ENCODE measurements around the gene PTPRU.
"Not testable (repeated sequence)": the region's sequence is repeated elsewhere in the genome, so short reads cannot be mapped to it uniquely, and the experiment has no call there.

PTPRU gene

GRCh38 chr1:29222260-29222659 is 14.1 kb upstream of the PTPRU start:
- not testable (repeated sequence) for DNase-seq (ENCODE audit: low read depth in 2 of 2)

DNA sequence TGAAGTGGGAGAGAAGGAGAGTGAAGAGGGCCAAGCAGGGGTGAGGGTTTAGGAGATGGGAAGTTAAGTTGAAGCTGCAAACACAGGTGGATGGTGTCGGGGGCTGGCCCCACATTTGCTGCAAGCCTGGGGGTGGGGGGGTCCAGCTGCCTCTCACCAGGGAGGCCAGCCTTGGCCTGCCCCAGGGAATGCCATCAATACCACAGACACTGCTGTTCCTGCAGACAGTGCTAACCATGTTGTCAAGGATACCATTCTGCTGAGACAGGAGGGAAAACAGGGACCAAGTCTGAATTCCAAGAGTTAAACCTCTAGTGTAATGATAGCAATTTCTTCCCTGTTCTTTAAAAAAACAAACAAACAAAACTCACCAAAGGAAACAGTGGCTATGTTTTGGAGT is 13.6 kb upstream of the PTPRU start:
- DNase-seq (ENCODE audit: low read depth in 2 of 2), result no peak

DNA sequence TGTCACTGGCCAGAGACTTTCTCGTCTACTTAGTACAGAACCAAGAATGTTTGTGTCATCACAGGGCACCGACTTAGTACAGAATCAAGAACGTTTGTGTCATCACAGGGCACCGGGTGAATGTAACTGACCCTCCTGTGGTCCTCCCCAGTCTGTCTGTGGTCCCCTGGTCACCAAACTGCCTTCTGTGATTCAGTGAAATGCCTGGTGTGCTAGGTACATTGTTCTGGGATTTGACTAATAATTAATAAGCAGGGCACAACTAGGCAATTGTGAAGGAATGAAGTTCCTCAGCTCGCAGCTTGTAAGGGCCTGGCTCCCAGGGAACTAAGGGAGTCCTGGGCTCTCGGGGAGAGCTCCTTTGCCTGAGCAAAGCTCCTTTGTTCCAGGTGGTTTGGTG is 12.8 kb upstream of the PTPRU start:
- no peak for DNase-seq (ENCODE audit: low read depth in 2 of 2)

GRCh38 chr1:29224356-29224837 is 11.9 kb upstream of the PTPRU start:
- DNase-seq (ENCODE audit: low read depth in 2 of 2), result no peak

DNA sequence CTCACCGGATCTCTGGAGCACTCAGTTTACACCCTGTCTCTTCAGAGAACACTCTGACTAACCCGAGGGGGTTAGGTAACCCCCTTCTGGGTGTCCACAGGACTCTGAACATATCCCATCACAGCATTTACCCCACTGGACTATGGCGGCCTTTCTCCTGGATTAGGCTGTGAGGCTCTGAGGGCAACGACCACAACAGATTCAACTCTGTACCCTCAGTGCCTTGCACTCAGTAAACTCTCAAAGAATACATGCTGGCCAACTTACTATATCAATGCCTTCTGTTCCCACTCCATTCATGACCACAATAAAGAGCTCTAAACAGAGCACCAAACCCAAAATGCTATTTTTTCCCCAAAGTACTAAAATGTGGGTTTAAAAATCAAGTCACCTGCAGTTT is 11.0 kb upstream of the PTPRU start:
- DNase-seq (ENCODE audit: low read depth in 2 of 2), result no peak

DNA sequence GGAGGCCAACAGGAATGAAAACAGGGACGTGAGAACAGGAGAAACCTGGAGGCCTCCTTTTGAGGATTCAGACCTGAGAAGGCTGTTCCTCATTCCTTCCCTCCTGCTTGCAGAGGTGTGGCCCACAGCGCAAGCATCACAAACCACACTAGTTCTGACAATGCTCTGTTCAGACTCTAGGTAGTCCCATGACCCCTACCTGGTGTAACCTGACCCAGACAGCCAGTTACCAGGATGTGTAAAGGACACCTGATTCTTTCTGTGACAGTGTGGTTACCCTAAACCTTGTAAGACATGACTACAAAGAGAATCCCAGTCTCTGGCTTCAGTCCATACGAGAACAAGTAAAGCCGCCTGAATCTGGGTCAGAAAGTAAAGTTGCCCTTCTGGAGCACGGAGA is 8.8 kb upstream of the PTPRU start:
- no peak for DNase-seq (ENCODE audit: low read depth in 2 of 2)

DNA sequence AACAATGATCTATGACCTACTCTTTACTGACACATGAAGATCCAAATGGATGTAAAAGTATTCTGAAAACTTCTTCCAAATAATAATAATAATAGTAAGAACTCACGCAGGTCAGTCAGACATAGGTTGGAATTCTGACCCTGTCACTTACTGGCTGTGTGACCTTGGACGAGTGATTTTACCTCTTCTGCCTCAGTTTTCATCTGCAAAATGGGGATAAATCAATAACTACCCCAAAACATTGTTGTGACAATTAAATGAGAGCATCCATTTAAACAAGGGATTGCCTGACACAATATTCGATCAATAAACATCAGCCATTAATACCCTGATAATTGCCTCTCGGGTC is 6.1 kb upstream of the PTPRU start:
- DNase-seq (ENCODE audit: low read depth in 2 of 2), result no peak

DNA sequence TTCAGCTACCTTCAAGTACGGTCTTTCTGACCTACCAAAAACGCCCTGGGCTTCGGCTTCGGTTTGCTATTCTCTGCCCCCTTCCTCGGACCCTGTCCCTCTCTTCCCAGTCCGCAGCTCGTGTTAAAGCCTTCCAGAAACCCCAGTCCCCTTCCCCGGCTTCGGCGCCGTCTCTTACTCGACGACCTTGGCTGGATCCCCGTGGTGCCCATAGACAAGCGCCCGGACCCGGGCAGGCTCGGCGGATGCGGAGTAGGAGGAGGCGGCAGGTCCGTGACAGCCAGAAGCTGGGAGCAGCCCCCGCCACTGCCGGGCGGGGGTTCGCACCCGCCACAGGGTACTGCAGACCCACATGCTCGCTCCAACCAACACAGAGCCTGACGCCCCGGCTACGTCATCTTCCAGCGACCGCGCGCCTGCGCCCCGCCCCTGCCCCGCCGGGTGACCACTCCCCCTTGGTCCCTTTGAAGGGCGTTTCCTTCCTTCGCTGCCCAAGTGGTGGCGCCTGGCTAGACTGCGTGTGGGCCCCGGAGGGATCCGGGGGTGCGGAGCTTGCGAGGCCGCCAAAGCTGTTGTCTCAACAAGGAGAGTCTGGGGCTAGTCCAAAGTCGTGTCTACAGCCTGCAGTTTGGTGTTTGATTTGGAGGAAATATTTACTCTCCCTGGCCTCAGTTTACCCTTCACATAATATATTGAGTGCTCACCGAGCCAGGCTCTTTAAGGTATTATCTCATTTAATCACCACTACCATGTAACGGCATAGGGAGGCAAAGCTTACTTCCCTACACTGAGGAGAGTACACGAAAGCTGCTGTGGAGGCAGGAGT is 5.6 kb upstream of the PTPRU start, which contains the start of gene MECR:
MECR (minus strand) TSS at position 382 of the 826 bp plus-strand sequence; CDS start at position 354, 28 bp downstream.
- peak; percentile 94 to 98 for DNase-seq (ENCODE audit: low read depth in 2 of 2)

GRCh38 chr1:29232387-29232786 is 3.9 kb upstream of the PTPRU start:
- DNase-seq (ENCODE audit: low read depth in 2 of 2), result no peak

GRCh38 chr1:29233693-29234092 is 2.6 kb upstream of the PTPRU start:
- DNase-seq (ENCODE audit: low read depth in 2 of 2), result no peak

DNA sequence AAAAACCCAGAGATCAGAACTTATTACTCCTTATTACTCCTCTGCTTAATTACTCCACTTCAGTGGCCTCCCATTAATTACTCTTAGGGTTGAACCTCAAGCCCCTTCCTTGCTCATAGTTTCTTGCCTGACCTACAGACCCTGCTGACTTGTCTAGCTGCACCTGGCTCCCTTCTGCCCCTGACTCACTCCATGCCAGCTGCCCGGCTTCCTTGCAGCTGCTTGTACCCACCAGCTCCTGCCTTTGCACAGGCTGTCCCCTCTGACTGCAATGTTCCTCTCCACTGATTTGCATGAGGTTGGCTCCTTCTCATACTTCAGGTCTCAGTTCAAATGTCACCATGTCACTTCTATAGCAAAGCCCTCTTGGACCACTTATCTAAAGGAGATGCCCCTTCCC is 1.9 kb upstream of the PTPRU start:
- DNase-seq (ENCODE audit: low read depth in 2 of 2), result no peak

- DNase-seq (ENCODE audit: low read depth in 2 of 2), result not testable (repeated sequence)
Measured at GRCh38 chr1:29234881-29235280, 1.4 kb upstream of the PTPRU start.

GRCh38 chr1:29236712-29237128 is 398 bp downstream of the PTPRU start:
- DNase-seq (ENCODE audit: low read depth in 2 of 2), result no peak

GRCh38 chr1:29237129-29237821 is 953 bp downstream of the PTPRU start:
- DNase-seq (ENCODE audit: low read depth in 2 of 2), result no peak

GRCh38 chr1:29237852-29238619 is 1.7 kb downstream of the PTPRU start:
- DNase-seq (ENCODE audit: low read depth in 2 of 2), result no peak

DNA sequence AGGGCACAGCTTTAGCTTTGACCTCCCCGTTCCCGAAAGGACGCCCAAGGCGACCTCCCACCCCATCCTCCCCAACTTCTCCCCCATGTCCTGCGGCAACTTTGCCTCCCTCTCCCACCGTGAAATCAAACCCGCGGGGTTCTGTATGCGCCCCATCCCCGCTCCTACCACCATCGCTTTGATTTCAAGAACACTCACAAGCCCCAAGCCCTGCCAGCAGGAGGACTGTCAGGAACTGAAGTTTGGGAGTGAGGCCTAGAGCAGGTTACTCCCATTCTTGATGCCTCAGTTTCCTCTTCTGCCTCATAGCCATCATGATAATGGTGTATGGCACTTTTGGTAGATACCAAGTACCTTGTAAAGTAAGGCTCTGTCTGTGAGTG is 2.3 kb downstream of the PTPRU start:
- no peak for DNase-seq (ENCODE audit: low read depth in 2 of 2)

DNA sequence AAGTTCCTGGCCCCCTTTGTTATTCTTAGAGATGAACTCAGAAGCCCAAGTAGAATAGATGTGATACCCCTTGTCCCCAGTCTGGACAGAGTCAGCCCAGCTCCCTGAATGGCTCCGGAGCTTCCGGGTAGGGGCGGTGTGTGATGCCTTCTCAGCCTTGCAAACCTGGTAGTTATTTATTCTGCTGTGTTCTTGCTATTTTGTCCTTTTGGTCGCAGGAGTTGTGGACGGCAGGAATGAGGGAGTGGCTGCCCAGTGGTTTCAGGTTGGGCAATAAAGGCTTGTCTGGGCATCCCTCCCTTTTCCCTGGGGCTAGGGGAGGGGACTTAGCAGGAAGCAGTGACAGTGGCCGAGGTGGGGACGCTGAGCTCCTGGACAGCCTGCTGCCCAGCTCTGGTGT is 2.8 kb downstream of the PTPRU start:
- DNase-seq (ENCODE audit: low read depth in 2 of 2), result no peak

DNA sequence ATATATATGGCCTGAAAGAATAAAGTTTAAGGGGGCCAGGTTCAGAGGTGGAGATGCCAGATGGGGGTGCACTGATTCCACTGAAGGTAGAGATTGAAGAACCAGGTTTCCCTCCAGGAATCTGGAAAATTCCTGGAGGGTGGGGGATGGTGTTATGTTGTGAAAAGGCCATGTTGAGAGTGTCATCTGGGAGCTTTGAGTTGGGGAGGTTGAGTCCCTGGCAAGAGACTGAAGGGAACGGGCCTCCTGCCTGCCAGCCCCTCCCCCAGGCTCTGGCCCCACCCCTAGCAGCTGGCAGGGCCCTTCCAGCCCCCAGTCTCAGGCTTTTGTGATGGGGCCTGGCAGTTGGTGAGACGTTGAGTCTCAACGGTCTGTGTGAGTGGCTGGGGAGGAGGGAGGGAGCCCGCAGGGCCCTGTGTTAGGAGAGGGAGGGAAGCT is 4.1 kb downstream of the PTPRU start:
- DNase-seq (ENCODE audit: low read depth in 2 of 2), result no peak

- no peak for DNase-seq (ENCODE audit: low read depth in 2 of 2)
Measured at GRCh38 chr1:29240986-29241385, 4.7 kb downstream of the PTPRU start.

DNA sequence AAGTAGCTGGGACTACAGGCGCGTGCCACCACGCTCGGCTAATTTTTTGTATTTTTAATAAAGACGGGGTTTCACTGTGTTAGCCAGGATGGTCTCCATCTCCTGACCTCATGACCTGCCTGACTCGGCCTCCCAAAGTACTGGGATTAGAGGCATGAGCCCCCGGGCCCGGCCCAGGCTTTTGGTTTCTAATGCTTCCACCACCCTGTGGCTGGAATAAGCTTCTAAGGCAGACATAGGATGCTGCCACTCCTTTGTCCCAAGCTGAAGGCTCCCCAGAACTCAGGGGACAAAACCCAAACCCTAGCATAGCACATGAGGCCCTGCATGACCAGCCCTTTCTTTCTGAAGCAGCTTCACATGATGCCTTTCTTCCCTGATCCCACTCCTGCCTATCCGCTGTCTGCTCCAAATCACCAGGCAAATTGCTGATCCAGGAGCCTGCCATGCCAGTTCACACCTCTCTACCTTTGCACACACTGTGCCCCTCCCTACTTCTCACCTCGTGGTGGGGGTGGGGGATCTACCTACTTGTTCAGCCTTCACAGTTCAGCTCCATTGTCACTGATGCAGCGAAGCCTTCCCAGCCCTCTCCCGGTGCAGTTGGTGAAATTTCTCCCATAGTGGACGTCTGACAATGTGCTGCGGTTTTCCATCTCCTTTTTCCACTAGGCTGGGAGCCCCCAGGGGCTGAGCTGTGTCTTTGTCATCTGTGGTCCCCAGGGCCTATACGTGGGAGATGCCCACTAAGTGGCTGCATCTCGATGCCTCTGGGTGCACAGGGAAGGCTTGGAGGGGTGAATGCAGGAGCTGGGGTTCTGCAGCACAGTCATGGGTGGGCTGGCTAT is 6.9 kb downstream of the PTPRU start:
- DNase-seq (ENCODE audit: low read depth in 2 of 2), result no peak

DNA sequence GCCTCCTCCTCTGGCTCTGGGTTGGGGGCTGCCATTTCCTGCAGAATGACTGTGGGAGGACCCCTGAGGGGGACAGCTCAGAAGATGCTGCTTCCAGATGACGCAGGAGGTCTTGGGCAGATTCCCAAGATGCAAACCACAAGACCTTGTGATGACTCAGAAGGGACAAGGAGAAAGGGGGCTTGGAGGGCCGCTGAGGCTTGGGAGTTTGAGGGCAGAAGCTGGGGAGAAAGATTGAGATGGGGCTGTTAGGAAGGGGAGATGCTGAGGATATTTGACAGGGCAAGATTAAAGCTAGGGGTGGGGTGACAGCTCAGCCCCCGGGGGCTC is 7.5 kb downstream of the PTPRU start:
- DNase-seq (ENCODE audit: low read depth in 2 of 2), result no peak

DNA sequence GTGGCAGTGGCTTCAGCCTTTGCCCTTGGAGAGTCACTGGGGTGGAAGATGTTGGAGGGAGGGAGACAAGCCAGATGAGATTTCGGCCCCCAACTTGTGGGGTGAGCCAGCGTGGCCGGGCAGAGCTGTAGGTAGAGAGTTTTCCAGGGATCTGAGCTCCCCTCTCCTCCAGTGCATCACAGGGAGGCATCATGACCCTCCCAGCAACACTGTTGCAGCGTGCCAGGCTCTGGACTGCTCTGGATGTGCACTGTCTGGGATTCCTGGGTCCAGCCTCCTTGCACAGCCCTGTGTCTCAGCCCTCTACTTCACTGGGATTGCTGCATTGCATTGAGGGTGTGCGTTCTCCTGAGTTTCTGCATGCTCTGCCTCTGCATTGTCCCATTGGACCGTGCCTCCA is 8.9 kb downstream of the PTPRU start:
- DNase-seq (ENCODE audit: low read depth in 2 of 2), result no peak
